ENCODE results near the gene ACACA.
"Not testable (repeated sequence)": the region's sequence is repeated elsewhere in the genome, so short reads cannot be mapped to it uniquely, and the experiment has no call there.

Gene ACACA

GRCh38 chr17:37079065-37079708 is 327.4 kb downstream of the ACACA start:
- no peaks in the 10 kb centered on the region for H3K36me3 Mint-ChIP-seq
- no peaks in the 10 kb centered on the region for H3K4me1 Mint-ChIP-seq
- no peaks in the 10 kb centered on the region for H3K27me3 Mint-ChIP-seq
- CTCF ChIA-PET = no interaction called here
- no peak overlapping the region for H3K4me3 Mint-ChIP-seq
- no peak overlapping the region for H3K27ac Mint-ChIP-seq
- DNase-seq = no peak
- no peaks in the 10 kb centered on the region for H3K9me3 Mint-ChIP-seq

- CTCF ChIA-PET, DNase-seq, H3K9me3 Mint-ChIP-seq, H3K27ac Mint-ChIP-seq, H3K4me1 Mint-ChIP-seq, H3K27me3 Mint-ChIP-seq, H3K4me3 Mint-ChIP-seq, H3K36me3 Mint-ChIP-seq: not testable (repeated sequence)
These were observed 333.2 kb downstream of the ACACA start for GRCh38 chr17:37073464-37073863.

DNA sequence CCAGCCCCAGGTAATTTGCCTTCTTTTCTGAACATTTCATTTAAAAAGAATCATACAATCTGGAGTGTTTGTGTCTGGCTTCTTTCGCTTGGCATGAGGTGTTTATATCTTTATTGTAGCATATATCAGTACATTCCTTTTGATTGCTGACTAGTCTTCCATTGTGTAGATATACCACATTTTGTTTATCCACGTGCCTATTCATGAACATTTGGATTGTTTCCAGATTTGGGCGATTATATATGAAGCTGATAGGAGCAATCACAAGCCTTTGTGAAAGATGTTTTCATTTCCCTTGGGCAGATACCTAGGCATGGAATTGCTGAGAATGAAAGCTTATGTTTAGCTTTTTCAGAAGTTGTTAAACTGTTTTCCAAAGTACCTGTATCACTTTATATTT is 337.5 kb downstream of the ACACA start:
- Mint-ChIP-seq H3K4me3 (no peak overlapping the region), H3K9me3 (no peaks in the 10 kb centered on the region), H3K4me1 (no peaks in the 10 kb centered on the region), H3K27ac (no peak overlapping the region), H3K27me3 (peaks cover 35% of the 10 kb centered on the region), H3K36me3 (no peaks in the 10 kb centered on the region)
- CTCF ChIA-PET = no interaction called here
- DNase-seq = no peak

GRCh38 chr17:37068266-37068665 is 338.4 kb downstream of the ACACA start:
- H3K4me1 Mint-ChIP-seq = no peaks in the 10 kb centered on the region
- CTCF ChIA-PET = no interaction called here
- peaks cover 35% of the 10 kb centered on the region for H3K27me3 Mint-ChIP-seq
- H3K4me3 Mint-ChIP-seq = no peak overlapping the region
- H3K36me3 Mint-ChIP-seq = no peaks in the 10 kb centered on the region
- H3K9me3 Mint-ChIP-seq = no peaks in the 10 kb centered on the region
- no peak overlapping the region for H3K27ac Mint-ChIP-seq
- DNase-seq = no peak

DNA sequence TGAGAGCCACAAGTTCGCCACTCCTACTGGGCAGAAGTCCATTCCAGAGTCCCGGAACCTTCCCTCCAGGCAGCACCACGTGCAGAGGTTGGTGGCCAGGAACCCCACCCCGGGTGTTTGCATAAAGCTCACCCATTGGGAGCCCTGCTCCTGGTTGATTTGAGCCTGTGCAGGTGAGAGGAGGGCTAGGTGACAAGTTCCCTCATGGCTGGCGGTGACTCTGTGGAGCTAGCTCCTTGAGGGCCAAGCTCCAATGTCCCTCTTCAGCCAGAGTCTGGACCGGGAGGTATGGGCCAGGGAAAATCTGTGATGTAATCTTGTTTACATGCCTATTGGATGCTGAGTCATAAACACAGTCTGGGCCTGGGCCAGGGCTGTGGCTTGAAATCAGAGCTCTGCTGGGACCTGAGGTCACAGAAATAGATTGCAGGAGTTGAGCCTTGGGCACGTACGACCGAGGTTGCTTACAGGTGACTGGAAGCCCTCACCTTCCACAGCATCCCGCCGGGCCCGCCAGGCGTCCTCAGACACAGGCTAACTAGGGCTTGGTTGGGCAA is 339.0 kb downstream of the ACACA start:
- Mint-ChIP-seq H3K9me3 (no peaks in the 10 kb centered on the region), H3K27me3 (peaks cover 35% of the 10 kb centered on the region), H3K4me1 (no peaks in the 10 kb centered on the region), H3K36me3 (no peaks in the 10 kb centered on the region), H3K27ac (no peak overlapping the region), H3K4me3 (no peak overlapping the region)
- CTCF ChIA-PET = no interaction called here
- no peak for DNase-seq

- no peaks in the 10 kb centered on the region for H3K9me3 Mint-ChIP-seq
- no peak overlapping the region for H3K4me3 Mint-ChIP-seq
- no peaks in the 10 kb centered on the region for H3K4me1 Mint-ChIP-seq
- no peaks in the 10 kb centered on the region for H3K36me3 Mint-ChIP-seq
- H3K27me3 Mint-ChIP-seq = peaks cover 31% of the 10 kb centered on the region
- CTCF ChIA-PET = no interaction called here
- H3K27ac Mint-ChIP-seq = no peak overlapping the region
- DNase-seq = no peak
These were observed 340.0 kb downstream of the ACACA start for GRCh38 chr17:37066322-37067255.

GRCh38 chr17:37065486-37066321 is 340.9 kb downstream of the ACACA start:
- no peak for DNase-seq
- Mint-ChIP-seq H3K27ac (no peak overlapping the region), H3K9me3 (no peaks in the 10 kb centered on the region), H3K36me3 (no peaks in the 10 kb centered on the region), H3K4me1 (no peaks in the 10 kb centered on the region), H3K27me3 (peaks cover 34% of the 10 kb centered on the region), H3K4me3 (no peak overlapping the region)
- CTCF ChIA-PET = no interaction called here

DNA sequence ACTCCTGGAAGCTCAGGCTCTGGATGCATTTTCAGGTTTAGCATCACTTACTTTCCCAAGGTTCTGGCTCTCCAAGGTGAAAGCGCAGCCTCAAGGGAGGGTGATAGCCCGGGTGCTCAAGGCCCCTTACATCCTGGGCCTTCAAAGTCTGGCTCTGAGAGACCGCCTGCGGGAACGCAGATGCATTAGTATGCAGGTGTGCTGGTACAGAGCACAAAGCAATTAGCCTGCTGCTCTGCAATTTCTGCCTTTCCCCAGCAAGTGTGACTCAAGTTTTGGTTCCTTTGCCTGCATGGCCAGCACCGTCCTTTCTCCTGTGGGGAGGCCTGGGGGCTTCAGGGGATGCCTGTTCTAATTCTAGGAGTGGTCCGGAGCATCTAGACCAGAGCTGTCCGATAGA is 341.7 kb downstream of the ACACA start:
- Mint-ChIP-seq H3K9me3 (no peaks in the 10 kb centered on the region), H3K27ac (no peak overlapping the region), H3K36me3 (no peaks in the 10 kb centered on the region), H3K27me3 (peaks cover 34% of the 10 kb centered on the region), H3K4me1 (no peaks in the 10 kb centered on the region), H3K4me3 (no peak overlapping the region)
- CTCF ChIA-PET = interaction anchor here (1.3 kb wide), 1 partner anchor 308 kb away, joined by 3 read pairs; no protein-coding TSS in a partner anchor
- DNase-seq = no peak

DNA sequence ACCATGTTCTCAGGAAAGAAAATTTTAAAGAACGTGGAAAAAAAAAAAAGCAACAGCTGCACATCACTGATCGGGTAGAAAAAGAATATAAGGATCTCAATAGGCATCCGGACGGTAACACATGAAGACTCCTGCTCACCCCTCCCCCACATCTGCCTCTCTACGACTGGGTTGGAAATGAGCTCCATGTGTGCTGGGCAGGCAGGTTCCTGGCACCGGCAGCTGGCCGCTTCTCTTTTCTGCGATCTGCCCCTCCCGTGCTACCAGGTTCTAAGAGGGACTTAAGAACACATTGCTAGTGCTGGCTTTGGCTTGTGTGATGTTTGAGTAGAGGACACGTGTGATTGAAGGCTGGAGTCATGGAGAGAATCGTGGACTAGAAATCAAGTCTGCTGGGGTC is 342.4 kb downstream of the ACACA start:
- H3K9me3 Mint-ChIP-seq = no peaks in the 10 kb centered on the region
- H3K4me1 Mint-ChIP-seq = no peaks in the 10 kb centered on the region
- DNase-seq = no peak
- no peak overlapping the region for H3K4me3 Mint-ChIP-seq
- H3K27me3 Mint-ChIP-seq = peaks cover 34% of the 10 kb centered on the region
- no peaks in the 10 kb centered on the region for H3K36me3 Mint-ChIP-seq
- CTCF ChIA-PET = interaction anchor here (1.3 kb wide), 1 partner anchor 309 kb away, joined by 3 read pairs; no protein-coding TSS in a partner anchor
- no peak overlapping the region for H3K27ac Mint-ChIP-seq

DNA sequence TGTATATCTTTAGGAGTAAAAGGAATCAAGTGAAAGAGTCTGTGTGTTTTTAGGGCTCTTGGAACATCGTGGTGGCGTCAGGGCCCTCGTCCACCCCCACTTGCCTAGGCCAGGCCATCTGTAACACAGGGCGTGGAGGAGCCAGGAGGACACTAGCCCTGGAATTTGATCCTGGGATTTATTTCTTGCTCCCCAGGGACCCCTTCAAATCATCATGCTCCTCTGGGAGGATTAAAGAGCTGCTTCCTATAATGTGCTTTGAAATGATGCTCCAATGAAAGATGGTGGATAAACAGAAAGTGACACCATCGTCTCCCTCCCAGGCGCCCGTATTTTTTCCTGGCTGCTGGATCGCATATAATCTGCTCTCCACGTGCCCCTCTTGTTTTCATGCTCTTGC is 344.6 kb downstream of the ACACA start:
- Mint-ChIP-seq H3K9me3 (no peaks in the 10 kb centered on the region), H3K27ac (no peak overlapping the region), H3K27me3 (peaks cover 23% of the 10 kb centered on the region), H3K36me3 (peaks cover 5% of the 10 kb centered on the region), H3K4me3 (no peak overlapping the region), H3K4me1 (no peaks in the 10 kb centered on the region)
- DNase-seq = no peak
- CTCF ChIA-PET = no interaction called here

- peaks cover 13% of the 10 kb centered on the region for H3K36me3 Mint-ChIP-seq
- H3K9me3 Mint-ChIP-seq = no peaks in the 10 kb centered on the region
- H3K4me1 Mint-ChIP-seq = no peaks in the 10 kb centered on the region
- H3K4me3 Mint-ChIP-seq = no peak overlapping the region
- H3K27ac Mint-ChIP-seq = no peak overlapping the region
- peaks cover 18% of the 10 kb centered on the region for H3K27me3 Mint-ChIP-seq
- CTCF ChIA-PET = no interaction called here
- no peak for DNase-seq
These were observed 345.7 kb downstream of the ACACA start for GRCh38 chr17:37060928-37061327.

DNA sequence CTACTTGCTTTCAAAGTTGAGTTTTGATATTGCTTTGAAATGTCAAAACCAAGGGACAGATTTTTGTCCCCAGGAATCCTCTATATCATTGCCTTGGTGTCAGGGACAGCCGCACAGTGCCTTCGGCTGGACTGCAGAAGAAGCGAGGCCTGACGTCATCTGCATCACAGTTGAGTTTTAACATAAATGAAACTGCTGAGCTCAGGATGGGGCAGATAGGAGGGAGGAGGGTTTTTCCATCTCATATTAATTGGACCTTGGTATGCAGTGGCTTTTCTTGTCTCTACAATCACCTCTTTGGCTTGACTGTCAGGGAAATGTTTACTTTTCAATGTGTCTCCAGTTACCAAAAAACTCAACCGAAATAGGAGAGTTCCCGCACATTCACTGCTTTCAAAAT is 346.5 kb downstream of the ACACA start:
- Mint-ChIP-seq H3K27ac (no peak overlapping the region), H3K4me3 (no peak overlapping the region), H3K4me1 (no peaks in the 10 kb centered on the region), H3K36me3 (peaks cover 13% of the 10 kb centered on the region), H3K9me3 (no peaks in the 10 kb centered on the region), H3K27me3 (peaks cover 13% of the 10 kb centered on the region)
- CTCF ChIA-PET = no interaction called here
- no peak for DNase-seq

DNA sequence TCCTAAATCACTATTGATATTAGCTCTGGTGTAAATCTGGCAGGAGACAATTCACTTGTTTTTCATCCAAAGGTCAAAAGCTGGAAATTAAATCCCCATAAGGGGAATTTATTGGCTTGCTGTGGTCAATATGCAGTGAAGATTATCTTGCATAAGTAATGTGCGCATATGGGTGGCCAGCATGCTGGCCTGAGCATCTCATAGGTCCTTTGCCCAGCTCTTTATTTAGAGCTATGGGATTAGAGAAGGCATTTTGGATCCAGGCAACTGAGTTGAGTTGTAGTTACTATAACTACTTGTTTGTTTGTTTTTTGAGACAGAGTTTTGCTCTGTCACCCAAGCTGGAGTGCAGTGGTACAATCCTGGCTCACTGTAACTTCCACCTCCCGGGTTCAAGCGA is 347.1 kb downstream of the ACACA start:
- Mint-ChIP-seq H3K36me3 (peaks cover 14% of the 10 kb centered on the region), H3K4me3 (no peak overlapping the region), H3K4me1 (no peaks in the 10 kb centered on the region), H3K27ac (no peak overlapping the region), H3K27me3 (peaks cover 7% of the 10 kb centered on the region), H3K9me3 (no peaks in the 10 kb centered on the region)
- DNase-seq = no peak
- CTCF ChIA-PET = interaction anchor here (0.7 kb wide), 1 partner anchor 12 kb away, joined by 3 read pairs; no protein-coding TSS in a partner anchor

DNA sequence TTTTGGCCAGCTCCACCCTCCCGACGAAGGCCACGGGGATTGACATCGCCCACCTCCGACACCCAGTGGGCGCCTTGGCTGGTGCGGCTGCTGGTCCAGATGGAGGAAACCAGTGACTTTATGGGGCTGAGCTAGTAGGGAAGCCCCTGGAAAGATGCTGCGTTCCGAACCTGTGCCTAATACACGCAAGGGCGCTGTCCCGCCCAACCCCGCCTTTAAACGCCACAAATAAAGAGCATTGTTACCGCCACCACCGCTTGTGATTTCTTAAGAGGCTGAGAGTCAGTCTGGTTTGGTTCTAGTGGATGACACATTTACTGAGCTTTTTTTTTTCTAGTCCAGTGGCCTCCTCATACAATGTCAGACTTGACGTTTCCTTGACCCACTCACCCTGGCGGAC is 350.0 kb downstream of the ACACA start:
- Mint-ChIP-seq H3K9me3 (no peaks in the 10 kb centered on the region), H3K4me1 (no peaks in the 10 kb centered on the region), H3K4me3 (no peak overlapping the region), H3K27me3 (peaks cover 3% of the 10 kb centered on the region), H3K36me3 (peaks cover 18% of the 10 kb centered on the region), H3K27ac (no peak overlapping the region)
- CTCF ChIA-PET = interaction anchor here (1.0 to 2.3 kb wide), 2 partner anchors 9 to 453 kb away, joined by 5 to 6 read pairs; no protein-coding TSS in a partner anchor
- DNase-seq = no peak
